MM.1S (cell line): ENCODE measurements around the gene OR8K1.

Experiments used
- DNase-seq: peaks from one replicate; pipeline ENCODE4 v3.0.0-alpha.2; 2015
- H2AFZ ChIP-seq: fragments of 300-600 bp; sonication (generic); 2 replicates; pipeline ENCODE4 v1.6.0; 2016; ENCODE audit warnings: antibody characterized with exemption, low read length
- H3F3A ChIP-seq: fragments of 300-600 bp; sonication (generic); 2 replicates; pipeline ENCODE4 v1.6.1; 2016; ENCODE audit warnings: mild to moderate bottlenecking, antibody characterized with exemption, low read length, moderate library complexity, mixed read lengths; ENCODE audit not compliant: insufficient read depth
- H3K27ac ChIP-seq: fragments of 300-600 bp; sonication (generic); 2 replicates; pipeline ENCODE4 v1.5.1; 2016; ENCODE audit warnings: mild to moderate bottlenecking, low read length
- H3K27me3 ChIP-seq: fragments of 300-600 bp; sonication (generic); replicated peaks from 2 replicates; pipeline ENCODE4 v1.6.0; 2016; ENCODE audit warnings: low read length; ENCODE audit not compliant: insufficient read depth
- H3K36me3 ChIP-seq: fragments of 300-600 bp; sonication (generic); replicated peaks from 2 replicates; pipeline ENCODE4 v1.6.1; 2016; ENCODE audit warnings: mild to moderate bottlenecking, low read length, mixed read lengths; ENCODE audit not compliant: insufficient read depth
- H3K4me1 ChIP-seq: fragments of 300-600 bp; sonication (generic); 2 replicates; pipeline ENCODE4 v1.6.1; 2016; ENCODE audit warnings: low read length, mixed read lengths
- H3K4me2 ChIP-seq: fragments of 300-600 bp; sonication (generic); 2 replicates; pipeline ENCODE4 v1.6.0; 2016; ENCODE audit warnings: low read depth, low read length
- H3K4me3 ChIP-seq: fragments of 300-600 bp; sonication (generic); 2 replicates; pipeline ENCODE4 v1.5.1; 2016; ENCODE audit warnings: low read length, mixed read lengths
- H3K79me2 ChIP-seq: fragments of 300-600 bp; sonication (generic); 2 replicates; pipeline ENCODE4 v1.6.1; 2016; ENCODE audit warnings: mixed run types, low read length, mixed read lengths
- H3K9ac ChIP-seq: fragments of 300-600 bp; sonication (generic); 2 replicates; pipeline ENCODE4 v1.6.1; 2016; ENCODE audit warnings: low read length, mixed read lengths
- H3K9me2 ChIP-seq: fragments of 300-600 bp; sonication (generic); replicated peaks from 2 replicates; pipeline ENCODE4 v1.6.1; 2016; ENCODE audit warnings: mild to moderate bottlenecking, low read length, mixed read lengths; ENCODE audit not compliant: insufficient read depth
- H3K9me3 ChIP-seq: fragments of 300-600 bp; sonication (generic); replicated peaks from 2 replicates; pipeline ENCODE4 v1.6.1; 2016; ENCODE audit warnings: mild to moderate bottlenecking, low read length, mixed read lengths; ENCODE audit not compliant: insufficient read depth
- H4K20me1 ChIP-seq: fragments of 300-600 bp; sonication (generic); 2 replicates; pipeline ENCODE4 v1.6.1; 2016; ENCODE audit warnings: mild to moderate bottlenecking, low read length, moderate library complexity, mixed read lengths; ENCODE audit not compliant: insufficient read depth
- EZH2 ChIP-seq: fragments of 300-600 bp; sonication (generic); optimal IDR thresholded peaks from 2 replicates; pipeline ENCODE3; 2017; ENCODE audit warnings: low read depth, mild to moderate bottlenecking, antibody characterized with exemption, low read length, mixed read lengths
- EZH2phosphoT487 ChIP-seq: fragments of 300-600 bp; sonication (generic); IDR thresholded peaks from 2 replicates; pipeline ENCODE4 v1.6.1; 2018; ENCODE audit warnings: antibody characterized with exemption, low read length
- TF ChIP-seq, protein P1 (sequence below): fragments of 300-600 bp; sonication (generic); IDR thresholded peaks from 2 replicates; pipeline ENCODE4 v1.5.1; 2016; ENCODE audit warnings: antibody characterized with exemption, low read length, mixed read lengths

The OR8K1 gene

DNA sequence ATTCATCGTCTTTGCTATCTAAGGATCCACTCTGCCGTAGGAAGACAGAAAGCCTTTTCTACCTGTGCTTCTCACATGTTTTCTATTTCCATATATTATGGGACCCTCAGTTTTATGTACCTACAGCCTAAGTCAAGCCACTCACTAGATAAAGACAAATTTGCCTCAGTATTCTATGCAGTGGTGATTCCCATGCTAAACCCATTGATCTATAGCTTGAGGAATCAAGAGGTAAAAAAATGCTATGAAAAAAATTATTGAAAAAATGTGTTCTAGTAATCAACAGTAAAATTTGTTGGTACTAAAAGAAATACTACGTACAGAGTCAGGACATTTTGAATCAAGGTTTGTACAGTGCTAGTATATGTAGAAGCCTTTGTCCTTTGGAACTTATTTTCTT lies 48.5 kb downstream of the OR8K1 start:
- H2AFZ ChIP-seq = no peak overlapping the region
- no peaks in the 10 kb centered on the region for H3K4me1 ChIP-seq
- H3K9me3 ChIP-seq = no peaks in the 10 kb centered on the region
- H3K27ac ChIP-seq = no peak overlapping the region
- no peaks in the 10 kb centered on the region for H3K27me3 ChIP-seq
- no peak for DNase-seq
- no peak overlapping the region for H3K9ac ChIP-seq
- H3K36me3 ChIP-seq = no peaks in the 10 kb centered on the region
- no peak overlapping the region for H3K4me3 ChIP-seq
- TF ChIP-seq EZH2 (no peak), EZH2phosphoT487 (no peak)
- TF ChIP-seq, protein P1, sequence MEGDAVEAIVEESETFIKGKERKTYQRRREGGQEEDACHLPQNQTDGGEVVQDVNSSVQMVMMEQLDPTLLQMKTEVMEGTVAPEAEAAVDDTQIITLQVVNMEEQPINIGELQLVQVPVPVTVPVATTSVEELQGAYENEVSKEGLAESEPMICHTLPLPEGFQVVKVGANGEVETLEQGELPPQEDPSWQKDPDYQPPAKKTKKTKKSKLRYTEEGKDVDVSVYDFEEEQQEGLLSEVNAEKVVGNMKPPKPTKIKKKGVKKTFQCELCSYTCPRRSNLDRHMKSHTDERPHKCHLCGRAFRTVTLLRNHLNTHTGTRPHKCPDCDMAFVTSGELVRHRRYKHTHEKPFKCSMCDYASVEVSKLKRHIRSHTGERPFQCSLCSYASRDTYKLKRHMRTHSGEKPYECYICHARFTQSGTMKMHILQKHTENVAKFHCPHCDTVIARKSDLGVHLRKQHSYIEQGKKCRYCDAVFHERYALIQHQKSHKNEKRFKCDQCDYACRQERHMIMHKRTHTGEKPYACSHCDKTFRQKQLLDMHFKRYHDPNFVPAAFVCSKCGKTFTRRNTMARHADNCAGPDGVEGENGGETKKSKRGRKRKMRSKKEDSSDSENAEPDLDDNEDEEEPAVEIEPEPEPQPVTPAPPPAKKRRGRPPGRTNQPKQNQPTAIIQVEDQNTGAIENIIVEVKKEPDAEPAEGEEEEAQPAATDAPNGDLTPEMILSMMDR = no peak
- no peak overlapping the region for H3K4me2 ChIP-seq
- no peaks in the 10 kb centered on the region for H3F3A ChIP-seq
- no peaks in the 10 kb centered on the region for H3K9me2 ChIP-seq
- H4K20me1 ChIP-seq = no peaks in the 10 kb centered on the region
- no peaks in the 10 kb centered on the region for H3K79me2 ChIP-seq

DNA sequence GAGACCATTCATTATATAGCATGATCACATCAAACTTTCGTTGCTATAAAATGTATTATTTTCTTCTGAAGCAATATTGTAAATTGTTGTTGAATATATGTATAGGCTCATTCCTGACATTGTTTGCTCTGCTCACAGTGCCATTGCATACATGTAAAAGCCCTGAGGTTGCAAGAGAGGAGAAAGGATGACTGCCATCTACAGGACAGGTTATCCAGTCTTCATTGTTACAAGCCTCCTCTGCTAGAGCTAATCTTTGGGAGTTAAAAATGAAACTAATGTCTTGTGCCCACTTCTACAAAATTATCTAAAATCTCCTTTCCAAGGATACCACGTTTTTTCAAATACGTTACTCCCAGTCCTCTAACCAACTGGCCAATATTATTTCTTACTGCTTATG lies 50.2 kb downstream of the OR8K1 start:
- no peak for DNase-seq
- TF ChIP-seq EZH2phosphoT487 (no peak), EZH2 (no peak)
- TF ChIP-seq, protein P1 = no peak

More for the DNA sequence above, 50.2 kb downstream of the OR8K1 start:
- H3K36me3 ChIP-seq = no peaks in the 10 kb centered on the region
- H3K79me2 ChIP-seq = no peaks in the 10 kb centered on the region
- no peaks in the 10 kb centered on the region for H3K27me3 ChIP-seq
- no peak overlapping the region for H3K4me3 ChIP-seq
- no peak overlapping the region for H3K9ac ChIP-seq
- no peaks in the 10 kb centered on the region for H3K4me1 ChIP-seq
- no peak overlapping the region for H3K4me2 ChIP-seq
- H4K20me1 ChIP-seq = no peaks in the 10 kb centered on the region
- H2AFZ ChIP-seq = no peak overlapping the region
- H3F3A ChIP-seq = no peaks in the 10 kb centered on the region
- H3K9me2 ChIP-seq = no peaks in the 10 kb centered on the region
- no peak overlapping the region for H3K27ac ChIP-seq
- H3K9me3 ChIP-seq = no peaks in the 10 kb centered on the region
